MCF 10A (cell line): ENCODE data around the gene TPRN. TPM values are rescaled to one million over a fixed set of nuclear protein-coding genes. Genes with fewer than 3 reads are reported as not detected.

Experiments
- BruUV-seq: library from RNA; stranded (reverse); fragments of 400-500 nt; replicated peaks from 2 replicates; lab custom pipeline; 2021; lab: Mats Ljungman, UMichigan
- CTCF ChIA-PET: fragments of 300-600 bp; sonication (Branson Sonifier 250); formaldehyde crosslinking; extraction: SDS; loops from one replicate; lab custom pipeline; 2021; ENCODE audit warnings: antibody characterized with exemption, inconsistent platforms; lab: Yijun Ruan, JAX
- POLR2A ChIA-PET: fragments of 300-600, 350-650 bp; sonication (Branson Sonifier 250); formaldehyde crosslinking; extraction: SDS; loops from one replicate; lab custom pipeline; 2020; ENCODE audit warnings: antibody characterized with exemption, inconsistent platforms; lab: Yijun Ruan, JAX
- DNase-seq: peaks from one replicate; pipeline ENCODE4 v3.0.0-alpha.2; 2018; ENCODE audit not compliant: unreplicated experiment
- H3K27ac Mint-ChIP-seq: one replicate; pipeline ENCODE4 v1.8.0; 2022; ENCODE audit warnings: mild to moderate bottlenecking, low read depth, mixed read lengths; ENCODE audit not compliant: unreplicated experiment
- H3K27me3 Mint-ChIP-seq: one replicate; pipeline ENCODE4 v1.8.0; 2022; ENCODE audit warnings: mixed read lengths; ENCODE audit not compliant: insufficient read depth, unreplicated experiment
- H3K36me3 Mint-ChIP-seq: one replicate; pipeline ENCODE4 v1.8.0; 2022; ENCODE audit warnings: mild to moderate bottlenecking, moderate library complexity, mixed read lengths; ENCODE audit not compliant: insufficient read depth, unreplicated experiment
- H3K4me1 Mint-ChIP-seq: one replicate; pipeline ENCODE4 v1.8.0; 2022; ENCODE audit warnings: mixed read lengths; ENCODE audit not compliant: insufficient read depth, unreplicated experiment
- H3K4me3 Mint-ChIP-seq: one replicate; pipeline ENCODE4 v1.8.0; 2022; ENCODE audit warnings: mild to moderate bottlenecking, moderate library complexity, mixed read lengths; ENCODE audit not compliant: unreplicated experiment
- H3K9me3 Mint-ChIP-seq: one replicate; pipeline ENCODE4 v1.8.0; 2022; ENCODE audit warnings: mixed read lengths; ENCODE audit not compliant: unreplicated experiment
- intact Hi-C: fragments of 100-400 bp; cut with micrococcal nuclease; formaldehyde crosslinking; loops from 2 replicates; pipeline ENCODE4 v1.14.1; 2022
- total RNA-seq: library from RNA; stranded (reverse); gene quantifications from 2 replicates; pipeline ENCODE4 v1.2.3, GENCODE V29; 2022
- TF ChIP-seq, protein P1 (sequence below): fragments of 200-600 bp; IDR thresholded peaks from one replicate; pipeline ENCODE4 v1.8.0; 2022; ENCODE audit warnings: antibody characterized with exemption, mild to moderate bottlenecking; ENCODE audit not compliant: unreplicated experiment

The TPRN gene
- total RNA-seq, 1 experiment from 2014 or later: 13.4 TPM

DNA sequence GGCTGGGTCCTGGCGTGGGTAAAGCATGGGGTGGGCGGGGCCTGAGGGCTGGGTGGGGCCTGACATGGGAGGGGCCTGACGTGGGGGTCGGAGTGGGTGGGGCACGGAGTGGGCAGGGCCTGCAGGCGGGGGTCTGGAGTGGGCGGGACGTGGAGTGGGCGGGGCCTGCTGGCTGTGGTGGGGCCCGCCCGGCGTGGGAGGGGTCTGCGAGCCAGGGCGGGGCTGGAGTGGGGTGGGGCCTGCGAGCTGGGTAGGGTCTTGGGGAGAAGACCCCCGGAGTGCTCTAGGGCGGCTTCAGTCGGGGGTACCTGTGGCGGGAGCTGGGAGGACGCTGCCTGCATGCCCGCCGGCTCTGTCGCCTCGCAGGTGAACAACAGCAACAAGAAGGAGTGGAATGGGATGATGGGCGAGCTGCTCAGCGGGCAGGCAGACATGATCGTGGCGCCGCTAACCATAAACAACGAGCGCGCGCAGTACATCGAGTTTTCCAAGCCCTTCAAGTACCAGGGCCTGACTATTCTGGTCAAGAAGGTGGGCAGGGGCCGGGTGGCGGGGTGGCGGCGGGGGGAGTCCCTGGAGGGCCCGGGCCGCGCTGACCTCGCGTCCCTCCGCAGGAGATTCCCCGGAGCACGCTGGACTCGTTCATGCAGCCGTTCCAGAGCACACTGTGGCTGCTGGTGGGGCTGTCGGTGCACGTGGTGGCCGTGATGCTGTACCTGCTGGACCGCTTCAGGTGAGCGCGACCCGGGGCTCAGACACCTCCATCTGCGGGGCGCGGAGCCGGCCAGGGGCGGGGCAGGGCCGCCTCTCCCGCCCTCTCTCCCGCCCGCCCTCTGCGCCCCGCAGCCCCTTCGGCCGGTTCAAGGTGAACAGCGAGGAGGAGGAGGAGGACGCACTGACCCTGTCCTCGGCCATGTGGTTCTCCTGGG, 38.7 kb downstream of the TPRN start:
- DNase-seq: no peak
- H3K9me3 Mint-ChIP-seq: no peaks in the 10 kb centered on the region
- no TSS peak for BruUV-seq
- peaks cover 33% of the 10 kb centered on the region for H3K27me3 Mint-ChIP-seq
- TF ChIP-seq, protein P1, sequence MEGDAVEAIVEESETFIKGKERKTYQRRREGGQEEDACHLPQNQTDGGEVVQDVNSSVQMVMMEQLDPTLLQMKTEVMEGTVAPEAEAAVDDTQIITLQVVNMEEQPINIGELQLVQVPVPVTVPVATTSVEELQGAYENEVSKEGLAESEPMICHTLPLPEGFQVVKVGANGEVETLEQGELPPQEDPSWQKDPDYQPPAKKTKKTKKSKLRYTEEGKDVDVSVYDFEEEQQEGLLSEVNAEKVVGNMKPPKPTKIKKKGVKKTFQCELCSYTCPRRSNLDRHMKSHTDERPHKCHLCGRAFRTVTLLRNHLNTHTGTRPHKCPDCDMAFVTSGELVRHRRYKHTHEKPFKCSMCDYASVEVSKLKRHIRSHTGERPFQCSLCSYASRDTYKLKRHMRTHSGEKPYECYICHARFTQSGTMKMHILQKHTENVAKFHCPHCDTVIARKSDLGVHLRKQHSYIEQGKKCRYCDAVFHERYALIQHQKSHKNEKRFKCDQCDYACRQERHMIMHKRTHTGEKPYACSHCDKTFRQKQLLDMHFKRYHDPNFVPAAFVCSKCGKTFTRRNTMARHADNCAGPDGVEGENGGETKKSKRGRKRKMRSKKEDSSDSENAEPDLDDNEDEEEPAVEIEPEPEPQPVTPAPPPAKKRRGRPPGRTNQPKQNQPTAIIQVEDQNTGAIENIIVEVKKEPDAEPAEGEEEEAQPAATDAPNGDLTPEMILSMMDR: no peak
- CTCF ChIA-PET: interaction anchor here (0.6 kb wide), 1 partner anchor 218 kb away, joined by 4 read pairs; no protein-coding TSS in a partner anchor
- POLR2A ChIA-PET: no interaction called here
- no peaks in the 10 kb centered on the region for H3K4me1 Mint-ChIP-seq
- H3K4me3 Mint-ChIP-seq: no peak overlapping the region
- intact Hi-C loops: no loop called here
- no peak overlapping the region for H3K27ac Mint-ChIP-seq
- H3K36me3 Mint-ChIP-seq: no peaks in the 10 kb centered on the region

DNA sequence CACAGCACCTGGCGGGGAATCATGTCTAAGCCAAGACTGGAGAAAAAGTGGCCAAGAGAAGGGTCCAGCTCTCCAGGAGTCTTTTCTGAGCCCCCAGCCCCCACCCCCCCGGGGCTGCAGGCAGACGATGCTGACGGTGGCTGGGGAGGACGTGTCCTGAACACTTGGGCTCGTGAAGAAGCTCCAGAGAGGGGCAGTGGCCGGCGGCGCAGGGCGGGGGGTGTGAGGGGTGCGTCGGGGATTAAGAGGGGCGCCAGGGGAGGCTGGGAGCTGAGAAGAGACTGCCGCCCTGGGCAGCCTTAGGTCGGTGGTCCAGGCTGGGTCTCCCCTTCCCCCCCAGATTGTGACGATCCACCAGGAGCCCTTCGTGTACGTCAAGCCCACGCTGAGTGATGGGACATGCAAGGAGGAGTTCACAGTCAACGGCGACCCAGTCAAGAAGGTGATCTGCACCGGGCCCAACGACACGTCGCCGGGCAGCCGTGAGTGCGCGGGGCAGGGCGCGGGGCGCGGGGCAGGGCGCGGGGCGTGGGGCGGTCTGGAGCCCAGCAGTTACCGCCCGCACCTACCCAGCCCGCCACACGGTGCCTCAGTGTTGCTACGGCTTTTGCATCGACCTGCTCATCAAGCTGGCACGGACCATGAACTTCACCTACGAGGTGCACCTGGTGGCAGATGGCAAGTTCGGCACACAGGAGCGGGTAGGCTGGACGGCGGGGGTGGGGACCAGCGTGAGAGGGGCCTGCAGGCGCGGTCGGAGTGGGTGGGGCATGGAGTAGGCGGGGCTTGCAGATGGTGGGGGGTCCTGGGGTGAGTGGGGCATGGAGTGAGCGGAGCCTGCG, 39.6 kb downstream of the TPRN start:
- no TSS peak for BruUV-seq
- no peak overlapping the region for H3K4me3 Mint-ChIP-seq
- intact Hi-C loops: no loop called here
- H3K27me3 Mint-ChIP-seq: peaks cover 24% of the 10 kb centered on the region
- POLR2A ChIA-PET: no interaction called here
- TF ChIP-seq, protein P1: no peak
- no peaks in the 10 kb centered on the region for H3K4me1 Mint-ChIP-seq
- no peaks in the 10 kb centered on the region for H3K36me3 Mint-ChIP-seq
- H3K9me3 Mint-ChIP-seq: no peaks in the 10 kb centered on the region
- no peak overlapping the region for H3K27ac Mint-ChIP-seq
- CTCF ChIA-PET: no interaction called here
- DNase-seq: no peak

DNA sequence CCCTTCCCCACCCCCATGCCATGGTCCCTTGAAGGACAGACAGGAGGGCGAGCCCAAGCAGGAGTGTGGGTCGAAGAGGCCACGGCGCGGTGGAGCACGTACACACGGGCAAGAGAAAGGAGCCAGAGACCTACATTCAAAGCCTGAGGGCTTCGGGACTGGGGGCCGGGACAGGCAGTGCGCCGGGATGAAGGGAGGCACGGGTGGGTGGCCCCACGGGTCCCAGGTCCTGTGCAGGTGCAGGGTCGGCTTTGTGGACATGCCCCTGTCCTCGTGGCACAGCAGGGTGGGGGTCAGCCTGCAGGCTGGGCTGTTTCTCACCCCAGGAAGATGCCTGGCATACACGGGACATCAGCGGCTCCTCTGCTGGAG, 40.5 kb downstream of the TPRN start:
- intact Hi-C loops: no loop called here
- Mint-ChIP-seq H3K27ac (no peak overlapping the region), H3K4me1 (no peaks in the 10 kb centered on the region), H3K9me3 (no peaks in the 10 kb centered on the region), H3K27me3 (peaks cover 24% of the 10 kb centered on the region), H3K4me3 (no peak overlapping the region), H3K36me3 (no peaks in the 10 kb centered on the region)
- BruUV-seq: no TSS peak
- POLR2A ChIA-PET: no interaction called here
- DNase-seq: no peak
- TF ChIP-seq, protein P1: no peak
- CTCF ChIA-PET: no interaction called here
